ENCODE measurements around the gene RNF103.
A peak's percentile ranks its signal among the peaks of the same experiment; 100 is the strongest.

Gene RNF103

GRCh38 chr2:86562922-86563649 lies 60.6 kb downstream of the RNF103 start, which contains the start of gene CHMP3:
Gene CHMP3 (minus strand): TSS chr2:86563443. CDS start chr2:86563348, 95 bp downstream.
- peak; percentile 98 for DNase-seq

GRCh38 chr2:86562485-86562921 lies 61.2 kb downstream of the RNF103 start:
- DNase-seq: no peak

GRCh38 chr2:86557836-86558235 lies 65.8 kb downstream of the RNF103 start:
- DNase-seq: no peak

- no peak for DNase-seq
Observed at GRCh38 chr2:86556508-86556907, 67.2 kb downstream of the RNF103 start.

Data from CD4-positive, alpha-beta T cell treated with Interleukin-21 for 1 hour (primary cell).